ENCODE data around the gene BCOR. TPM values are rescaled to one million over a fixed set of nuclear protein-coding genes. Genes with fewer than 3 reads are reported as not detected.

The BCOR gene
- total and polyA plus RNA-seq, 2 of the 8 experiments (the other 6 are each of a cell fraction or from before 2014, with no cell fraction given): 25.0 to 50.8 TPM

- TF ChIP-seq, protein P1, sequence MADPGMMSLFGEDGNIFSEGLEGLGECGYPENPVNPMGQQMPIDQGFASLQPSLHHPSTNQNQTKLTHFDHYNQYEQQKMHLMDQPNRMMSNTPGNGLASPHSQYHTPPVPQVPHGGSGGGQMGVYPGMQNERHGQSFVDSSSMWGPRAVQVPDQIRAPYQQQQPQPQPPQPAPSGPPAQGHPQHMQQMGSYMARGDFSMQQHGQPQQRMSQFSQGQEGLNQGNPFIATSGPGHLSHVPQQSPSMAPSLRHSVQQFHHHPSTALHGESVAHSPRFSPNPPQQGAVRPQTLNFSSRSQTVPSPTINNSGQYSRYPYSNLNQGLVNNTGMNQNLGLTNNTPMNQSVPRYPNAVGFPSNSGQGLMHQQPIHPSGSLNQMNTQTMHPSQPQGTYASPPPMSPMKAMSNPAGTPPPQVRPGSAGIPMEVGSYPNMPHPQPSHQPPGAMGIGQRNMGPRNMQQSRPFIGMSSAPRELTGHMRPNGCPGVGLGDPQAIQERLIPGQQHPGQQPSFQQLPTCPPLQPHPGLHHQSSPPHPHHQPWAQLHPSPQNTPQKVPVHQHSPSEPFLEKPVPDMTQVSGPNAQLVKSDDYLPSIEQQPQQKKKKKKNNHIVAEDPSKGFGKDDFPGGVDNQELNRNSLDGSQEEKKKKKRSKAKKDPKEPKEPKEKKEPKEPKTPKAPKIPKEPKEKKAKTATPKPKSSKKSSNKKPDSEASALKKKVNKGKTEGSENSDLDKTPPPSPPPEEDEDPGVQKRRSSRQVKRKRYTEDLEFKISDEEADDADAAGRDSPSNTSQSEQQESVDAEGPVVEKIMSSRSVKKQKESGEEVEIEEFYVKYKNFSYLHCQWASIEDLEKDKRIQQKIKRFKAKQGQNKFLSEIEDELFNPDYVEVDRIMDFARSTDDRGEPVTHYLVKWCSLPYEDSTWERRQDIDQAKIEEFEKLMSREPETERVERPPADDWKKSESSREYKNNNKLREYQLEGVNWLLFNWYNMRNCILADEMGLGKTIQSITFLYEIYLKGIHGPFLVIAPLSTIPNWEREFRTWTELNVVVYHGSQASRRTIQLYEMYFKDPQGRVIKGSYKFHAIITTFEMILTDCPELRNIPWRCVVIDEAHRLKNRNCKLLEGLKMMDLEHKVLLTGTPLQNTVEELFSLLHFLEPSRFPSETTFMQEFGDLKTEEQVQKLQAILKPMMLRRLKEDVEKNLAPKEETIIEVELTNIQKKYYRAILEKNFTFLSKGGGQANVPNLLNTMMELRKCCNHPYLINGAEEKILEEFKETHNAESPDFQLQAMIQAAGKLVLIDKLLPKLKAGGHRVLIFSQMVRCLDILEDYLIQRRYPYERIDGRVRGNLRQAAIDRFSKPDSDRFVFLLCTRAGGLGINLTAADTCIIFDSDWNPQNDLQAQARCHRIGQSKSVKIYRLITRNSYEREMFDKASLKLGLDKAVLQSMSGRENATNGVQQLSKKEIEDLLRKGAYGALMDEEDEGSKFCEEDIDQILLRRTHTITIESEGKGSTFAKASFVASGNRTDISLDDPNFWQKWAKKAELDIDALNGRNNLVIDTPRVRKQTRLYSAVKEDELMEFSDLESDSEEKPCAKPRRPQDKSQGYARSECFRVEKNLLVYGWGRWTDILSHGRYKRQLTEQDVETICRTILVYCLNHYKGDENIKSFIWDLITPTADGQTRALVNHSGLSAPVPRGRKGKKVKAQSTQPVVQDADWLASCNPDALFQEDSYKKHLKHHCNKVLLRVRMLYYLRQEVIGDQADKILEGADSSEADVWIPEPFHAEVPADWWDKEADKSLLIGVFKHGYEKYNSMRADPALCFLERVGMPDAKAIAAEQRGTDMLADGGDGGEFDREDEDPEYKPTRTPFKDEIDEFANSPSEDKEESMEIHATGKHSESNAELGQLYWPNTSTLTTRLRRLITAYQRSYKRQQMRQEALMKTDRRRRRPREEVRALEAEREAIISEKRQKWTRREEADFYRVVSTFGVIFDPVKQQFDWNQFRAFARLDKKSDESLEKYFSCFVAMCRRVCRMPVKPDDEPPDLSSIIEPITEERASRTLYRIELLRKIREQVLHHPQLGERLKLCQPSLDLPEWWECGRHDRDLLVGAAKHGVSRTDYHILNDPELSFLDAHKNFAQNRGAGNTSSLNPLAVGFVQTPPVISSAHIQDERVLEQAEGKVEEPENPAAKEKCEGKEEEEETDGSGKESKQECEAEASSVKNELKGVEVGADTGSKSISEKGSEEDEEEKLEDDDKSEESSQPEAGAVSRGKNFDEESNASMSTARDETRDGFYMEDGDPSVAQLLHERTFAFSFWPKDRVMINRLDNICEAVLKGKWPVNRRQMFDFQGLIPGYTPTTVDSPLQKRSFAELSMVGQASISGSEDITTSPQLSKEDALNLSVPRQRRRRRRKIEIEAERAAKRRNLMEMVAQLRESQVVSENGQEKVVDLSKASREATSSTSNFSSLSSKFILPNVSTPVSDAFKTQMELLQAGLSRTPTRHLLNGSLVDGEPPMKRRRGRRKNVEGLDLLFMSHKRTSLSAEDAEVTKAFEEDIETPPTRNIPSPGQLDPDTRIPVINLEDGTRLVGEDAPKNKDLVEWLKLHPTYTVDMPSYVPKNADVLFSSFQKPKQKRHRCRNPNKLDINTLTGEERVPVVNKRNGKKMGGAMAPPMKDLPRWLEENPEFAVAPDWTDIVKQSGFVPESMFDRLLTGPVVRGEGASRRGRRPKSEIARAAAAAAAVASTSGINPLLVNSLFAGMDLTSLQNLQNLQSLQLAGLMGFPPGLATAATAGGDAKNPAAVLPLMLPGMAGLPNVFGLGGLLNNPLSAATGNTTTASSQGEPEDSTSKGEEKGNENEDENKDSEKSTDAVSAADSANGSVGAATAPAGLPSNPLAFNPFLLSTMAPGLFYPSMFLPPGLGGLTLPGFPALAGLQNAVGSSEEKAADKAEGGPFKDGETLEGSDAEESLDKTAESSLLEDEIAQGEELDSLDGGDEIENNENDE (IDR thresholded peaks at IDR 0.05; ENCODE audit: insufficient replicate concordance, low read length): no peak
- TF ChIP-seq KDM4A (IDR thresholded peaks at IDR 0.05; ENCODE audit: low read depth, low read length, severe bottlenecking) (no peak), MAFK (IDR thresholded peaks at IDR 0.05; ENCODE audit: low read depth, low read length) (no peak), FOSL1 (IDR thresholded peaks at IDR 0.05; ENCODE audit: insufficient read depth, low read depth, low read length) (no peak), CTBP2 (IDR thresholded peaks at IDR 0.05; ENCODE audit: borderline replicate concordance, insufficient read depth, insufficient read length, low read length) (no peak)
These were observed 76.1 kb downstream of the BCOR start (continued) for GRCh38 chrX:40021647-40022046.

All from H1 (cell line).